ENCODE data around the gene L3MBTL4.

Gene L3MBTL4

GRCh38 chr18:6119761-6120160 is 294.9 kb downstream of the L3MBTL4 start:
- ChIA-PET CTCF (interaction anchor here (1.3 kb wide), 1 partner anchor 281 kb away, joined by 3 read pairs; no protein-coding TSS in a partner anchor), POLR2A (no interaction called here)
- no peak for TF ChIP-seq CTCF (IDR thresholded peaks at IDR 0.05; ENCODE audit: control extremely low read depth, extremely low read depth, low read depth, missing control alignments)
- no peak for DNase-seq (ENCODE audit: extremely low spot score)

GRCh38 chr18:6118080-6118479 is 296.6 kb downstream of the L3MBTL4 start:
- POLR2A ChIA-PET = no interaction called here

GRCh38 chr18:6115710-6116109 is 299.0 kb downstream of the L3MBTL4 start:
- no peak for TF ChIP-seq CTCF (IDR thresholded peaks at IDR 0.05; ENCODE audit: control extremely low read depth, extremely low read depth, low read depth, missing control alignments)
- CTCF ChIA-PET = interaction anchor here (1.5 kb wide), 1 partner anchor 16 kb away, joined by 3 read pairs; no protein-coding TSS in a partner anchor
- POLR2A ChIA-PET = no interaction called here
- DNase-seq (ENCODE audit: extremely low spot score) = no peak

More at GRCh38 chr18:6118080-6118479, 296.6 kb downstream of the L3MBTL4 start:
- no peak for TF ChIP-seq CTCF (IDR thresholded peaks at IDR 0.05; ENCODE audit: control extremely low read depth, extremely low read depth, low read depth, missing control alignments)
- CTCF ChIA-PET = interaction anchor here (1.0 kb wide), 1 partner anchor 8 kb away, joined by 4 read pairs; no protein-coding TSS in a partner anchor
- no peak for DNase-seq (ENCODE audit: extremely low spot score)

GRCh38 chr18:6113650-6114049 is 301.1 kb downstream of the L3MBTL4 start:
- TF ChIP-seq CTCF (IDR thresholded peaks at IDR 0.05; ENCODE audit: control extremely low read depth, extremely low read depth, low read depth, missing control alignments) = no peak
- no peak for DNase-seq (ENCODE audit: extremely low spot score)
- POLR2A ChIA-PET = no interaction called here
- CTCF ChIA-PET = interaction anchor here (1.5 kb wide), 1 partner anchor 10 kb away, joined by 4 read pairs; no protein-coding TSS in a partner anchor

GRCh38 chr18:6111726-6112125 is 303.0 kb downstream of the L3MBTL4 start:
- POLR2A ChIA-PET = no interaction called here
- CTCF ChIA-PET = no interaction called here
- no peak for DNase-seq (ENCODE audit: extremely low spot score)
- no peak for TF ChIP-seq CTCF (IDR thresholded peaks at IDR 0.05; ENCODE audit: control extremely low read depth, extremely low read depth, low read depth, missing control alignments)

GRCh38 chr18:6109743-6110142 is 305.0 kb downstream of the L3MBTL4 start:
- no peak for TF ChIP-seq CTCF (IDR thresholded peaks at IDR 0.05; ENCODE audit: control extremely low read depth, extremely low read depth, low read depth, missing control alignments)
- ChIA-PET CTCF (no interaction called here), POLR2A (no interaction called here)
- DNase-seq (ENCODE audit: extremely low spot score) = no peak
